ENCODE measurements around the gene TNNT2.

The TNNT2 gene

DNA sequence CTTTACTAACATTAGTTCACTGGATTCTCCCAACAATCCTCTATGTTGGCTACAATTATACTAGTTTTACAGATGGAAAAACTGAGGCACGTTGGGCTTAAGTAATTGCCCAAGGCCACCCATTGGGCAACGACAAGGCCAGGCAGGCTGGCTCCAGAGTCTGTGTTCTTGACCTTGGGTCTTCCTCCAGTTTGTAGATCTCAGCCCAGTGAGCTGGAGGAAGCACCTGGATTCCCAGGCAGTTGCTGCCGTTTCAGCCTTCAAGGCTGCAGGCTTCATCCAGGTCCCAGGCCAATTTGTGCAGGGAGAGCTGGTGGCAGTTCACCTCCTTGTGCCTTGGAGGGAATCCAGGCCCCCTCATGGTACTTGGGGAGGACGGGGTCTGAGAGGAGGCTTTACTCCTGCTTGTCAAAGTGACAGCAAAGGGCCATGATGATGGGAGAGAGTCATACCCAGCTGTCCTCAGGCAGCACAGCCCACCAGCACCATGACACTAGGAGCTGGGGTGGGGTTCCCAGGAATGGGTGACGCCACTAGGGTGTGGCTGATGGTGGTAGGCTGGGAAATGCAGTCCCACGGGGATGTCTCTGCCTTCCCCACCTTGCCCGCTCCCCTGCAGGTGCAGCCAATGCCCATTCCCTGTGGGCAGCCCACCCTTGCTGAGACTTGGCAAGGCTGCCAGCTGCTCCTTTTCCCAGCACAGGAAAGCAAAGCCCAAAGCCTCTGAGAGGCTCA lies 67.1 kb downstream of the TNNT2 start:
- no peak for DNase-seq

DNA sequence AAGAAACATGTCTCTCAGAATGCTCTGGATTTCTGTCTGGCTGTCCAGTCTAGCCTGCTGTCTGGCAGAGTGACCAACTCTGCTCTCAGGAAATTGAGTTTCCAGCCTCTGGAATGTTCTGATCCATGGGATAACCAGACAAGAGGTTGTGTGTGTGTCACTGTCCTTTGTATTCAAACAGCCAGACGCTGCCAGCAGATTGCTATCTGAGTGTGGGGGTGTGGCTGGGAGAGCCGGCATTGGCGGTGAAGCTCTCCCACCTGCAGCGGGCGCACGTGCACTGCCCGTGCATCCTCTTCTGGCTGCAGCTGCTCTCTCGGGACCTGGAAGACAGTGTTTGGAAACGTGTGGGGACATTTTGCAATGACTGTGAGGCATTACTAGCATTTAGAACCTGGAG lies 68.1 kb downstream of the TNNT2 start:
- DNase-seq, result no peak
